Activated naive CD4-positive, alpha-beta T cell treated with anti-CD3 and anti-CD28 coated beads, Interleukin-2, amount 50 U/mL, for 24 hours (primary cell): Measurements from ENCODE around the gene NEK11.

Experiments used
- H3K27ac Mint-ChIP-seq: one replicate; pipeline ENCODE4 v1.8.0; 2021; ENCODE audit warnings: mild to moderate bottlenecking, mixed read lengths
- H3K27me3 Mint-ChIP-seq: one replicate; pipeline ENCODE4 v1.8.0; 2021; ENCODE audit warnings: mixed read lengths
- H3K36me3 Mint-ChIP-seq: one replicate; pipeline ENCODE4 v1.8.0; 2021; ENCODE audit warnings: mixed read lengths
- H3K4me1 Mint-ChIP-seq: one replicate; pipeline ENCODE4 v1.8.0; 2021; ENCODE audit warnings: mixed read lengths
- H3K4me3 Mint-ChIP-seq: one replicate; pipeline ENCODE4 v1.8.0; 2021; ENCODE audit warnings: mild to moderate bottlenecking, mixed read lengths
- H3K9me3 Mint-ChIP-seq: one replicate; pipeline ENCODE4 v1.8.0; 2021; ENCODE audit warnings: mixed read lengths

NEK11 gene

GRCh38 chr3:131222599-131222998 lies 195.9 kb downstream of the NEK11 start:
- Mint-ChIP-seq H3K36me3 (no peaks in the 10 kb centered on the region), H3K27ac (no peak overlapping the region), H3K4me3 (no peak overlapping the region), H3K9me3 (no peaks in the 10 kb centered on the region), H3K4me1 (no peaks in the 10 kb centered on the region), H3K27me3 (no peaks in the 10 kb centered on the region)

DNA sequence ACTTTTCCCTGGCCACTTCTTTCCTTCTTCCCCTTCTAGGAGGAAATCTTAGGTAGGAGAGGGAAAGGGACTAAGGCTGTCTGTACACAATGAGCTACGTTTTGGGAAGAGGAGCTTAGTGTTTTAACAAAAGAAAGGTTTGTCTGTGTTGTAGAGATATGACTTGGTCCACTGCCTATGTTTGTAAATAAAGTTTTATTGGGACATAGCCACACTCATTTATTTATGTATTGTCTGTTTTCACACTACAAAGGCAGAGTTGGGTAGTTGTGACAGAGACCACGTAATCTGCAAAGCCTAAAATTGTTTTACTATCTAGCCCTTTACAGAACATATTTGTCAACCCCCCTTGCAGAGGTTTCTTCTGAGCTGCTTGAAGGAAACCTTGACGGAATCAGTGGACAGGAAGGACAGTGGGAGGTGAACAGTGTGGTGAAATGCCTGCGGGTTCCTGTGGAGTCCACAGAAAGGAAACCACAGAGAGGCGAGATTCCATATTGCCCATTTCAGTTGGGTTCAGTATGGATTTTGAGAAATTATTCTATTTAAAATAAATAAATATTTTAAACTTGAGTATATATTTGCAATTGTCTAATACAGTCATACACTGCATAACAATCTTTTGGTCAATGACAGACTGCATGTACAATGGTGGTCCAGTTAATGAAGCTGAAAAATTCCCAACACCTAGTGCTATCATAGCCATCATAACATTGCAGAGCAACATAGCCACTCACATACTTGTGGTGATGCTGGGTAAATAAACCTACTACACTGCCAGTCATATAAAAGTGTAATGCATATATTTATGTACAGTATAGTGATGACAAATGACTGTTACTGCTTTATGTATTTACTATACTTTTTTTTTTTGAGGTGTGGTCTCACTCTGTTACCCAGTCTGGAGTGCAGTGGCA lies 197.0 kb downstream of the NEK11 start:
- Mint-ChIP-seq H3K9me3 (no peaks in the 10 kb centered on the region), H3K36me3 (no peaks in the 10 kb centered on the region), H3K4me1 (no peaks in the 10 kb centered on the region), H3K27ac (no peak overlapping the region), H3K4me3 (no peak overlapping the region), H3K27me3 (no peaks in the 10 kb centered on the region)

- no peaks in the 10 kb centered on the region for H3K9me3 Mint-ChIP-seq
- H3K36me3 Mint-ChIP-seq, result peaks cover 1% of the 10 kb centered on the region
- no peak overlapping the region for H3K27ac Mint-ChIP-seq
- no peaks in the 10 kb centered on the region for H3K27me3 Mint-ChIP-seq
- H3K4me3 Mint-ChIP-seq, result no peak overlapping the region
- H3K4me1 Mint-ChIP-seq, result no peaks in the 10 kb centered on the region
These were observed 198.3 kb downstream of the NEK11 start for GRCh38 chr3:131224886-131225550.

- Mint-ChIP-seq H3K27me3 (no peaks in the 10 kb centered on the region), H3K27ac (no peak overlapping the region), H3K4me3 (no peak overlapping the region), H3K9me3 (no peaks in the 10 kb centered on the region), H3K36me3 (peaks cover 1% of the 10 kb centered on the region), H3K4me1 (no peaks in the 10 kb centered on the region)
These were observed 201.8 kb downstream of the NEK11 start for GRCh38 chr3:131228522-131228921.

DNA sequence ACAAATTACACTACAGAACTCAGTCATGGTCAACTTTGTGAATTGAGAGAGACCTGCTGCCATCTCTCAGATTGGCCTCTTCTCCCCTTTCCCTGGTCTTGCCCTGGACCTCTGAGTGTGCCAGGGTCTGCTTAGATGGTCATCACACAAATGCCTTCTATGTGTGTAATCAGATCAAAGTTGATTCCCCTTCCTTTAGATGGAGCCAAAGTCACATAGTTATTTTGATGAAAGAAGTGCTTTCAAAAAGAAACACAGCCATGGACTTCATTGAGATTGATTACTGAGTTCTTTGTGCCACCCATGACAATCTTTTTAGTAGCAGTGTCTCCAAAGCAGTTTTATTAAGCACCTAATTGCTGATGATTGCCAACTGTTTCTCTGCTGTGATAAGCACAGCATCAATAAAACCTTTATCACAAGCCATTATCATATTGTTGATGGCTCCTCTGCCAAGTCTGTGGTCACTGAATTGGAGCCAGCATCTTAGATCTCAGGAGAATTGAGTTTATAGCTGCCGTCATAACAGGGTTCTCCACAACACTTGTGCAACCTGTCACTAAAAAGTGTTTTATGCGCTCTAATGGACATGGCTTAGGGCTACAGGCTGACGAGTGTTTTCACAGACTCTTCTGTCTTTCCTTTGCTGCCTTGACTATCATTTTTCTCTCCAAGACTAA lies 205.2 kb downstream of the NEK11 start:
- H3K4me3 Mint-ChIP-seq, result no peak overlapping the region
- H3K9me3 Mint-ChIP-seq, result no peaks in the 10 kb centered on the region
- H3K27me3 Mint-ChIP-seq, result no peaks in the 10 kb centered on the region
- peaks cover 1% of the 10 kb centered on the region for H3K36me3 Mint-ChIP-seq
- no peak overlapping the region for H3K27ac Mint-ChIP-seq
- H3K4me1 Mint-ChIP-seq, result no peaks in the 10 kb centered on the region

DNA sequence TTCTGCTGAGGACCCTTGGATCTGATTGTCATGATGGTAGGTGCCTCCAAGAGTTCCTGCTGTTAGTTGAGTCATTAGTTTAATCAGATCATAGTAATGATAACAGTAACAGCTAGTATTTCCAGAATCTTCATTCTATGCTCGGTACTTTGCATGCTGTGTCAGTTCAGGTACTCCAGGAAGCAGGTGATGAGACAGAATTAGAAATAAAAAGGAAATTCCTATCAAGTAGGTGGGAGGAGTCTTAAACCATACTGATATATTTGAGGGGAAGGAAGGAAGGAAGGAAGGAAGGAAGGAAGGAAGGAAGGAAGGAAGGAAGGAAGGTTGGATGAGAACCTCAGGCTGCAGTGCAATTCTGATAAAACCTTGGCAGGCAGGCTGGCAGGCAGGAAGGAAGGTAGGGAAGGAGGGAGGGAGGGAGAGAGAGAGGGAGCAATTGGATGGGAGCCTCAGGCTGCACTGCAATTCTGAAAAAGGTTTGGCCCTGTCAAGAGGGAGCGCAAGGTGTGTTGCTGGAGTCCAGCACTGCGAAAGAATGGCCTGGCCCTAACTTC lies 206.1 kb downstream of the NEK11 start:
- Mint-ChIP-seq H3K27ac (no peak overlapping the region), H3K4me3 (no peak overlapping the region), H3K4me1 (no peaks in the 10 kb centered on the region), H3K36me3 (peaks cover 1% of the 10 kb centered on the region), H3K27me3 (no peaks in the 10 kb centered on the region), H3K9me3 (no peaks in the 10 kb centered on the region)

DNA sequence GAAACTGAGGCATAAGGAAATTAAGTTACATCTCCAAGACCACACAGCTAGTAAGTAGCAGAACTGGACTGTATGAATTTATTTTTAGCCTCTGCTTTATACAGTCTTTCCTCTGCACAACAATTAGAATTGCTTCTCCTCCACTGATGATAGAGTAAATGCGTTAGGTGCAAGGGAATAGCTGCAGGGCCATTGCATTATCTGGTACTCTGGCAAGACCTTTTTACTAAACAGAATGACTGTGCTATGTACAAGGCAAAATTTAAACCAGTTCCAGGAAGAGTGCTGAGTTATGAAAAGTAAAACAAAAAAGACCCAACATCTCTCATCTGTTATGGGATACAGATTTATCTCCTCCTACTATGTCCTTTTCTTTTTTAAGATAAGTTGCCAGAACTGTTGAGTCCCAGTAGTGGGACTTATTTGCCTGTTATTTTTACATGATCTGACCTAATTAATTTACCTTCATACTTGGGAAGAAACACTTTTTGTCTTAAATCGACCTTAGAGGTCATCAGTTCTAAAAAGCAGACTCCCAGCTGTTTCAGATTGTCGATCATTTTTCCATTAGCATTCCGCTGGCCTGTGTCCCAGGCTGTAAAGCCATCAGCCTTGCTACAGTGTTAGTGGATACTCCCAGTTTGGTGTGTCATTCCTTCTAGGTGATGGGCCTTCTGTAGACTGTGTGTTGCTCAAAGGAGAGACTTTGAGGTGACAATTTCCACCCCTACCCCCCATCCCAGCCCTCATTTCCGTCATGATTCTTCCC lies 207.4 kb downstream of the NEK11 start:
- H3K27ac Mint-ChIP-seq, result no peak overlapping the region

DNA sequence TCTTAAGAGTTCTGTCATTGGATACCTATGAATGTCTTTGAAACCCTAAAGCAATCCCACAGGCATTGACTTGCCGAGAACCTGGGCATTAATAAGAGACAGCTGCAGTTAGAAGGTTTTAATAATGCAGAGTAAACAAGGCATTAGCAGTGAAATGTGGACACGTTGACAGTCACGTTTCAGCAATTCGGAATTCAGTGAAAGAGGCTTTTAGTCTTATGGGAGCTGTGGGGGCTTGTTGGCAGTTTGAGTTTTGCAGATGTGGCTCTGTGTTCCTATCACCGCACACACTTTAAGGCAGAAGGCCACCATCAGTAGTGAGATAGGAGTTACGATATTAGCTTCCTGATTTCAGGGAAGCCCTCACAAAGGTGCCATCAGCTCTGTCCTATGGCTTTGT lies 209.7 kb downstream of the NEK11 start:
- Mint-ChIP-seq H3K27me3 (no peaks in the 10 kb centered on the region), H3K36me3 (no peaks in the 10 kb centered on the region), H3K9me3 (no peaks in the 10 kb centered on the region), H3K4me1 (no peaks in the 10 kb centered on the region), H3K27ac (no peak overlapping the region), H3K4me3 (no peak overlapping the region)

More for the DNA sequence above, 207.4 kb downstream of the NEK11 start:
- Mint-ChIP-seq H3K9me3 (no peaks in the 10 kb centered on the region), H3K36me3 (peaks cover 1% of the 10 kb centered on the region), H3K27me3 (no peaks in the 10 kb centered on the region), H3K4me1 (no peaks in the 10 kb centered on the region), H3K4me3 (no peak overlapping the region)

- H3K4me1 Mint-ChIP-seq, result no peaks in the 10 kb centered on the region
- H3K4me3 Mint-ChIP-seq, result no peak overlapping the region
- no peaks in the 10 kb centered on the region for H3K36me3 Mint-ChIP-seq
- no peaks in the 10 kb centered on the region for H3K9me3 Mint-ChIP-seq
- no peak overlapping the region for H3K27ac Mint-ChIP-seq
- H3K27me3 Mint-ChIP-seq, result no peaks in the 10 kb centered on the region
These were observed 211.8 kb downstream of the NEK11 start for GRCh38 chr3:131238496-131238895.

DNA sequence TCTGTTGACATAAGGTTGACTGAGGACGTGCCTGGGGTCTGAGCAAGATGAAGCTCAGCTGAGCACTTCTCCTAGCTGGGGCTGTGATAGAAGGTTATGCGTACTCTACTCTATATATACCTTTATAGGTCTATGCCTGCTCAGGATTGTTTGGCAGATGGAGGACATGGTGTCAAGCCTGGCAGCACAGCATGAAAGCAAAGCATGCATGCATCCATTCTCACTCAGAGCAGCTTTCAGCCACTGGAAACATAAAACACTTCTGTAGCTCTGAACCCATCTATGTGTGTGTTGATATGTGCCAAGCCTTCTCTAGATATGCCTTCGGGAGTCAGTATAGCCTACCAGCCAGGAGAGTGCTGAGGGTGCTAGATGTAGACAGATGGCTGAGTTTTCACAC lies 212.6 kb downstream of the NEK11 start:
- Mint-ChIP-seq H3K4me3 (no peak overlapping the region), H3K9me3 (no peaks in the 10 kb centered on the region)

DNA sequence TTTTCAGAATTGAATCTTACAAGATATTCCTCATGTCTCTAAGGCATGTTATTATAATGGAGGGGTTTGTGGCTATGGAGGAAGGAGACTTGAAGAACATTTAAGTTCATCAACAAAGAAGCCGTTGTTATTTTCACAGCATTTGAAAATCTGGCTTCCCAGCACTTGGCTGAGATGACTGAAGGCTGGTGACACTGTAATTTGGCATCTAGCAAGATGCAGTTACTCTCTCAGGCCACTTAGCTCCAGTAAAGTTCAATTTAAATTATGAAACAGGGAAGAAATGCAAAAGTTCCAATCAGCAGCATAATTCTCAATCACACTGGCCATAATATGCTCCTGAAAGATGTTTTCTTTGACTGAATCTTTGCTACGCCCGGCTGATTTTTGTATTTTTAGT lies 215.5 kb downstream of the NEK11 start:
- H3K9me3 Mint-ChIP-seq, result no peaks in the 10 kb centered on the region
- H3K36me3 Mint-ChIP-seq, result peaks cover 2% of the 10 kb centered on the region
- H3K27ac Mint-ChIP-seq, result no peak overlapping the region
- no peak overlapping the region for H3K4me3 Mint-ChIP-seq
- no peaks in the 10 kb centered on the region for H3K27me3 Mint-ChIP-seq
- H3K4me1 Mint-ChIP-seq, result no peaks in the 10 kb centered on the region

More for the DNA sequence above, 212.6 kb downstream of the NEK11 start:
- Mint-ChIP-seq H3K27ac (no peak overlapping the region), H3K36me3 (no peaks in the 10 kb centered on the region), H3K27me3 (no peaks in the 10 kb centered on the region), H3K4me1 (no peaks in the 10 kb centered on the region)

DNA sequence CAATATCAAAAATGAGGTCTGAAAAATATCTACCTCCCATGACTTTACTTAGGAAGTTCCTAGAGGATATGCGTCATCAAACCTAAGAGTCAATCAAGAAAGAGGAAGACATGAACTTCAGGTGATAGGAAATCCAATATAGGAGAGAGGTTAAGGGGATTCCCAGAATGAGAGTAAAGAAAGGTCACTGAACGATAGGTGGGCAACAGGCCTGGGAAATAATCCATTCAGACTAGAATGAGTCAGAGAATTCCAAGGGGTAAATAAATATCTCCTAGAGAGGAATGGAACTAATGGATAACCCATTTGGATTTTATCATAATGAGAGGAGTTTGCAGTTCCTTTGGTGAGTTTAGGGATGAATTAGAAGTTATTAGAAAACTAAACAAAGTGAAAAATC lies 223.8 kb downstream of the NEK11 start:
- Mint-ChIP-seq H3K9me3 (peaks cover 14% of the 10 kb centered on the region), H3K4me3 (no peak overlapping the region)

DNA sequence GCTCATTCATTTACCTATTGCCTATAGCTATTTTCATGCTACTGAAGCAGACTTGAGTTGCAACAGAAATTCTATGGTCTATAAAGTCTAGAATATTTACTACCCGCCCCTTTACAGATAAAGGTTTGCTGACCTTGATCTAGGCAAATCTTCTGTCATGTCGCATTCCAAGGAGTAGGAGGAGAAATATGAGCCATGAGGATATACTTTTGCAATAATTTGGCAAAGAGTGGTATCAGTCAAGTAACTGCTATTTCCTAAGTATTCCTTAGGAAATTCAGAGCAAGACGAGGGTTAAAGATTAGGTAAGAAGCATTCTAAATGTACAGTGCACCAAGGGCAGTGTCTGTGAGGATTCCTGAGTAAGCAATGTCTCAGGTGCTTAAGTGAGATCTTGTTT lies 233.8 kb downstream of the NEK11 start:
- H3K27me3 Mint-ChIP-seq, result no peaks in the 10 kb centered on the region
- peaks cover 2% of the 10 kb centered on the region for H3K36me3 Mint-ChIP-seq
- H3K4me3 Mint-ChIP-seq, result no peak overlapping the region
- H3K9me3 Mint-ChIP-seq, result no peaks in the 10 kb centered on the region
- H3K27ac Mint-ChIP-seq, result no peak overlapping the region
- H3K4me1 Mint-ChIP-seq, result no peaks in the 10 kb centered on the region

More for the DNA sequence above, 223.8 kb downstream of the NEK11 start:
- H3K4me1 Mint-ChIP-seq, result no peaks in the 10 kb centered on the region
- H3K36me3 Mint-ChIP-seq, result peaks cover 8% of the 10 kb centered on the region
- H3K27me3 Mint-ChIP-seq, result no peaks in the 10 kb centered on the region
- no peak overlapping the region for H3K27ac Mint-ChIP-seq

DNA sequence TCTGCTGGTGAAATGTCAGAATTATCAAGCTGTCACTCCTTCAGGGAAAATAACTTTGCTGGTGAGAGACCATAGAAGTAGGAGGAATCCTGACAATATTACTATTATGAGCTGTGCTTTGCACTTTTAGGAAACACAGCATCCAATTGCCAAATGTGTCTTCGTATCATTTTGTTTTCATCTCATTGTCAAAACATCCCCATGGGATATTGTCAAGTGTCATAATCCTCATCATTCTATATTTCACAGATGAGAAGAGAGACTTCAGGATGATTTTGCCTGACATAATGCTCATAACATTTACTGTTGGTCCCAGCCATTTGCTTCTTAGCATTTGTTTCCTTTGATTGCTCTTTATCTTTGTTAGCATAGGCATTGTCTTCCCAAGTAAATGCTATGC lies 234.4 kb downstream of the NEK11 start:
- Mint-ChIP-seq H3K4me3 (no peak overlapping the region), H3K27ac (no peak overlapping the region), H3K27me3 (no peaks in the 10 kb centered on the region), H3K9me3 (peaks cover 3% of the 10 kb centered on the region), H3K4me1 (no peaks in the 10 kb centered on the region), H3K36me3 (peaks cover 2% of the 10 kb centered on the region)

DNA sequence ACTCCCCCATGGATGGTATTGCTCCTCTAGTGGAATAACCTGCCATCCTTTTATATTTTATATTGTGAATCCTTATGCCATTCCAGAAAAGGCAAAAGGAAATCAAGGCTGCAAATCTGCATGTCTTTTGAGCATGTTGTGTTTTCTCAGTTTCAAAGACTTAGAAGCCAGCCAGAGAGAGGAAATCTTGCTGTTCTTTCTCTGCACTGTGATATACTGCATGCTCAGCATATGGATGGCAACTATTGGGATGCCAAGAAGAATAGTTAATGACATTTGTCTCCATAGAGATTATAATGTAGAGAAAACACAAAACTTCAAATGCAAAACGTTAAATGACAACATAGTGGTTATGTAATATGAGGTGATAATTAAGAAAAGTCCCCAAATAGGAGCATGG lies 248.9 kb downstream of the NEK11 start:
- H3K27ac Mint-ChIP-seq, result no peak overlapping the region
- no peaks in the 10 kb centered on the region for H3K27me3 Mint-ChIP-seq
- no peak overlapping the region for H3K4me3 Mint-ChIP-seq

More for the DNA sequence above, 248.9 kb downstream of the NEK11 start:
- H3K4me1 Mint-ChIP-seq, result no peaks in the 10 kb centered on the region
- H3K36me3 Mint-ChIP-seq, result no peaks in the 10 kb centered on the region
- no peaks in the 10 kb centered on the region for H3K9me3 Mint-ChIP-seq
